Neural cell (in vitro differentiated cells): ENCODE data around the gene CARS1. TPM values are rescaled to one million over a fixed set of nuclear protein-coding genes. Genes with fewer than 3 reads are reported as not detected.

Experiments
- H2AFZ ChIP-seq: fragments of 200-600, 300-800 bp; sonication (generic), shearing (Covaris generic); 2 replicates; pipeline ENCODE4 v1.6.0; 2014; ENCODE audit warnings: low read depth, mild to moderate bottlenecking, antibody characterized with exemption, low read length, moderate library complexity
- H3F3A ChIP-seq: fragments of 200-600 bp; shearing (Covaris generic); 2 replicates; pipeline ENCODE4 v1.6.1; 2016; ENCODE audit warnings: mild to moderate bottlenecking, moderate library complexity, mixed read lengths, antibody characterized with exemption, low read length; ENCODE audit not compliant: insufficient read depth, poor library complexity, severe bottlenecking
- H3K27ac ChIP-seq: fragments of 200-600, 300-800 bp; sonication (generic), shearing (Covaris generic); 2 replicates; pipeline ENCODE4 v1.5.1; 2014; ENCODE audit warnings: mild to moderate bottlenecking, low read length, moderate library complexity
- H3K27me3 ChIP-seq: fragments of 300-800, 200-600 bp; sonication (generic), shearing (Covaris generic); 2 replicates; pipeline ENCODE4 v1.6.0; 2014; ENCODE audit warnings: mild to moderate bottlenecking, low read depth, low read length, moderate library complexity; ENCODE audit not compliant: insufficient read depth
- H3K36me3 ChIP-seq: fragments of 300-800, 200-600 bp; sonication (generic), shearing (Covaris generic); 2 replicates; pipeline ENCODE4 v1.5.1; 2014; ENCODE audit warnings: mild to moderate bottlenecking, antibody characterized with exemption, low read length, moderate library complexity; ENCODE audit not compliant: insufficient read depth
- H3K4me2 ChIP-seq: fragments of 300-800, 200-600 bp; sonication (generic), shearing (Covaris generic); 2 replicates; pipeline ENCODE4 v1.6.0; 2014; ENCODE audit warnings: mild to moderate bottlenecking, low read length
- H3K4me3 ChIP-seq: fragments of 300-800, 200-600 bp; sonication (generic), shearing (Covaris generic); 2 replicates; pipeline ENCODE4 v1.5.1; 2014; ENCODE audit warnings: mild to moderate bottlenecking, low read length, moderate library complexity
- H3K79me2 ChIP-seq: fragments of 200-600 bp; shearing (Covaris generic); replicated peaks from 2 replicates; pipeline ENCODE4 v1.6.0; 2014; ENCODE audit warnings: mild to moderate bottlenecking, low read length, moderate library complexity; ENCODE audit not compliant: insufficient read depth
- H3K9ac ChIP-seq: fragments of 300-800, 200-600 bp; sonication (generic), shearing (Covaris generic); 2 replicates; pipeline ENCODE4 v1.6.1; 2016; ENCODE audit warnings: mild to moderate bottlenecking, low read length, mixed read lengths
- H3K9me2 ChIP-seq: fragments of 200-600 bp; shearing (Covaris generic); 2 replicates; pipeline ENCODE4 v1.6.1; 2016; ENCODE audit warnings: mild to moderate bottlenecking, low read length, mixed read lengths; ENCODE audit not compliant: insufficient read depth
- H3K9me3 ChIP-seq: fragments of 200-600, 300-800 bp; sonication (generic), shearing (Covaris generic); 2 replicates; pipeline ENCODE4 v1.6.1; 2016; ENCODE audit warnings: mild to moderate bottlenecking, mixed run types, low read length, moderate library complexity, mixed read lengths
- H4K20me1 ChIP-seq: fragments of 200-600 bp; shearing (Covaris generic); 2 replicates; pipeline ENCODE4 v1.6.1; 2016; ENCODE audit warnings: mild to moderate bottlenecking, mixed run types; ENCODE audit not compliant: insufficient read depth
- EP300 ChIP-seq: fragments of 450-650 bp; conservative IDR thresholded peaks from 2 replicates; pipeline ENCODE4 v1.6.1; 2014; ENCODE audit warnings: antibody characterized with exemption, mild to moderate bottlenecking, moderate library complexity; ENCODE audit not compliant: poor library complexity, severe bottlenecking
- MXI1 ChIP-seq: fragments of 450-650 bp; conservative IDR thresholded peaks from 2 replicates; pipeline ENCODE4 v1.6.1; 2014; ENCODE audit warnings: antibody characterized with exemption, mild to moderate bottlenecking; ENCODE audit not compliant: poor library complexity, severe bottlenecking
- polyA plus RNA-seq: library from polyadenylated mRNA; depleted of rRNA; stranded (reverse); fragments of >200 nt; gene quantifications from 2 replicates; pipeline ENCODE4 v1.2.3, GENCODE V29; 2014
- small RNA-seq, 3 experiments: library from RNA; depleted of rRNA; stranded (forward); fragments of <200 nt; gene quantifications; one replicate each; pipeline ENCODE3, GENCODE V24; 2012

The CARS1 gene
- polyA plus RNA-seq, 1 donor from 2014 or later, result 48.2 TPM

- Histone ChIP-seq H3K9ac (no peak overlapping the region), H3K27ac (no peak overlapping the region), H3K9me2 (no peaks in the 10 kb centered on the region), H3F3A (no peaks in the 10 kb centered on the region), H3K79me2 (no peaks in the 10 kb centered on the region), H3K9me3 (no peaks in the 10 kb centered on the region), H4K20me1 (no peaks in the 10 kb centered on the region), H2AFZ (no peak overlapping the region), H3K4me2 (no peak overlapping the region), H3K36me3 (peaks cover 5% of the 10 kb centered on the region), H3K4me3 (no peak overlapping the region), H3K27me3 (no peaks in the 10 kb centered on the region)
- TF ChIP-seq MXI1 (no peak), EP300 (no peak)
Measured at GRCh38 chr11:2951231-2952110, 105.8 kb downstream of the CARS1 start.

Small RNA genes within 50 kb of the gene (small RNA-seq; reads per million reads assigned to genes)
- gene RNU1-91P (0 to 0.49 (median 0.10) reads per million in 3 experiments), gene SNORA54 (179 to 703 (median 184) reads per million in 3 experiments)

Other genes starting within 250 kb of the CARS1 start
- 36.7 and 51.2 TPM in 2 replicates for gene CDKN1C, start 171.6 kb downstream of the CARS1 start, polyA plus RNA-seq
- not detected in 2 replicates for gene PHLDA2, start 128.0 kb downstream of the CARS1 start, polyA plus RNA-seq
- 196 and 199 TPM in 2 replicates for gene NAP1L4, start 65.1 kb downstream of the CARS1 start, polyA plus RNA-seq
- gene OSBPL5, start 107.9 kb upstream of the CARS1 start, polyA plus RNA-seq, result 49.1 and 82.5 TPM in 2 replicates
- gene MRGPRG, start 161.4 kb upstream of the CARS1 start, polyA plus RNA-seq, result not detected in 2 replicates
- gene MRGPRE, start 175.0 kb upstream of the CARS1 start, polyA plus RNA-seq, result 0.28 TPM in 1 of 2 replicates, not detected in the other